ENCODE data around the gene PRDM16. TPM values are rescaled to one million over a fixed set of nuclear protein-coding genes. Genes with fewer than 3 reads are reported as not detected.

Gene PRDM16
- total and polyA plus RNA-seq, 3 donors from 2014 or later = 2.1 to 5.6 (median 4.7) TPM

- Histone ChIP-seq H3K27ac (no peak overlapping the region), H3K27me3 (no peaks in the 10 kb centered on the region), H3K4me1 (peaks cover 2% of the 10 kb centered on the region), H3K4me3 (no peak overlapping the region), H3K9me3 (no peaks in the 10 kb centered on the region), H3K36me3 (ENCODE audit: low read depth, missing control alignments) (no peaks in the 10 kb centered on the region)
- intact Hi-C loops (cut with DNase I; ENCODE audit: low total_unique reads) = no loop called here
- TF ChIP-seq CTCF (IDR thresholded peaks at IDR 0.05) = no peak
- TF ChIP-seq POLR2A (IDR thresholded peaks at IDR 0.05) = no peak
- DNase-seq = no peak
- WGBS, 2 donors = 91 to 95% methylated on average over 1 of the region's 1 CpG
These were observed 42.9 kb upstream of the PRDM16 start for GRCh38 chr1:3026124-3026523.

GRCh38 chr1:3026581-3027391 lies 42.2 kb upstream of the PRDM16 start:
- intact Hi-C loops (cut with DNase I; ENCODE audit: low total_unique reads) = no loop called here
- H3K27ac ChIP-seq = no peak overlapping the region
- H3K4me1 ChIP-seq = peaks cover 5% of the 10 kb centered on the region
- no peak overlapping the region for H3K4me3 ChIP-seq
- H3K9me3 ChIP-seq = no peaks in the 10 kb centered on the region
- DNase-seq = peak; percentile 9
- no peaks in the 10 kb centered on the region for H3K36me3 ChIP-seq (ENCODE audit: low read depth, missing control alignments)
- TF ChIP-seq CTCF (IDR thresholded peaks at IDR 0.05) = no peak
- WGBS, 2 donors = 82 to 83% methylated on average over 10 to 11 of the region's 11 CpGs
- no peaks in the 10 kb centered on the region for H3K27me3 ChIP-seq

GRCh38 chr1:3027611-3028371 lies 41.2 kb upstream of the PRDM16 start:
- Histone ChIP-seq H3K36me3 (ENCODE audit: low read depth, missing control alignments) (no peaks in the 10 kb centered on the region), H3K9me3 (no peaks in the 10 kb centered on the region), H3K4me1 (peaks cover 5% of the 10 kb centered on the region), H3K27ac (no peak overlapping the region), H3K27me3 (no peaks in the 10 kb centered on the region), H3K4me3 (no peak overlapping the region)
- WGBS, 2 donors = 57 to 82% methylated on average over 5 to 15 of the region's 20 CpGs
- TF ChIP-seq CTCF (IDR thresholded peaks at IDR 0.05) (no peak), POLR2A (IDR thresholded peaks at IDR 0.05) (no peak)
- intact Hi-C loops (cut with DNase I; ENCODE audit: low total_unique reads) = no loop called here
- no peak for DNase-seq

GRCh38 chr1:3028531-3029282 lies 40.3 kb upstream of the PRDM16 start:
- no peak overlapping the region for H3K4me3 ChIP-seq
- 42 to 65% methylated on average over 22 to 32 of the region's 32 CpGs for WGBS, 2 donors
- H3K36me3 ChIP-seq (ENCODE audit: low read depth, missing control alignments) = no peaks in the 10 kb centered on the region
- intact Hi-C loops (cut with DNase I; ENCODE audit: low total_unique reads) = no loop called here
- H3K27me3 ChIP-seq = no peaks in the 10 kb centered on the region
- DNase-seq = no peak
- no peak for TF ChIP-seq POLR2A (IDR thresholded peaks at IDR 0.05)
- no peak for TF ChIP-seq CTCF (IDR thresholded peaks at IDR 0.05)
- no peaks in the 10 kb centered on the region for H3K9me3 ChIP-seq
- peaks cover 5% of the 10 kb centered on the region for H3K4me1 ChIP-seq
- no peak overlapping the region for H3K27ac ChIP-seq

All from testis (tissue), 3 donors.